Skin of body (tissue), 2 donors: Measurements from ENCODE around the gene NOS1. TPM values are rescaled to one million over a fixed set of nuclear protein-coding genes. Genes with fewer than 3 reads are reported as not detected.

Source experiments
- DNase-seq: peaks from one replicate; lab custom pipeline; 2025; lab: John Stamatoyannopoulos, UW
- total RNA-seq: library from RNA; depleted of rRNA; stranded (reverse); fragments of >200 nt; gene quantifications from one replicate; pipeline ENCODE4 v1.2.3, GENCODE V29; 2014

Gene NOS1
- total RNA-seq, 1 donor from 2014 or later: 1.7 TPM

DNA sequence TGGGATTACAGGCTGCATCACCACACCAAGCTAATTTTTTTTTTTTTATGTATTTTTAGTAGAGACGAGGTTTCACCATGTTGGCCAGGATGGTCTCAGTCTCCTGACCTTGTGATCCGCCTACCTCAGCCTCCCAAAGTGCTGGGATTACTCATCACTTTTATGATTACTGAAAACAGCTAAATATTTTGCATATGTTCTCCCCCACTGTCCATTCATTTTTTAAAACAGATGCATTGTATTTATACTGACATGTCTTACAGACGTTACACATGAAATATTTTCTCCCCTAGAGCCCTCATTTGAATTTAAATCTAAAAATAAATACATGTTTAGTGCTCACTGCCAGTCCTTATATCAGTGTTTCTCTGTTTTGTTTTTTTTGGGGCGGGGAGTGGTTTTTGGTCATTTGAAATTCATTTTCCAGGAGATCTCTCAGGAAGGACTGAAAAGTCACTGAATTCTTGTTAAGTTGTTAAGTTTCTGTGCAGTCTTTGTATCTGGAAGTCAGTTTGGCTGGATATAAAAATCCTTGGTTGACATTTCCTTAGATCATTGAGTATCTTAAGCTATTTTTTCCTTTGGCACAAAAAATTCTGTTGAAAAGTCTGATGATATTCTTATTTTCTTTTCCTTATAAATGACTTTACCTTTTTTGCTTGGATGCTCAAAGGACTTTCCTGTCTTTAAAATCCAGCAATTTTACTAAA is 180.5 kb downstream of the NOS1 start:
- DNase-seq: no peak

DNA sequence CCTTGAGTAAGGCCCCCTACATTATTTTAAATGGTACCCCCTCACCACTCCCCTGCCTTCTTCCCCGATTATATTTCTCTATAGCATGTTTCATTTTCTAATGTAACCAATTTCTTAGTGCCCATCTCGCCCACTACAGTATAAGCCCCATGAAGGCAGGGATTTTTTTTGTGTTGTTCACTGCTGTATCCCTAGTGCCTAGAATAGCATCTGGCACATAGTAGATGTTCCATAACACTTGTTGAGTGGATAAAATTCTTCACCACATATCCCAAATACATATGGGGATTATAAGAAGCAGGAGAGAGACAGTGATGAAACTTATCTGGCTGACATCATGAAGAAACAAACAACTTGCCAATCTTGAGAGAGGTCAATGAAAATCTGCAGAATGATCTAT is 182.7 kb downstream of the NOS1 start:
- DNase-seq: no peak

DNA sequence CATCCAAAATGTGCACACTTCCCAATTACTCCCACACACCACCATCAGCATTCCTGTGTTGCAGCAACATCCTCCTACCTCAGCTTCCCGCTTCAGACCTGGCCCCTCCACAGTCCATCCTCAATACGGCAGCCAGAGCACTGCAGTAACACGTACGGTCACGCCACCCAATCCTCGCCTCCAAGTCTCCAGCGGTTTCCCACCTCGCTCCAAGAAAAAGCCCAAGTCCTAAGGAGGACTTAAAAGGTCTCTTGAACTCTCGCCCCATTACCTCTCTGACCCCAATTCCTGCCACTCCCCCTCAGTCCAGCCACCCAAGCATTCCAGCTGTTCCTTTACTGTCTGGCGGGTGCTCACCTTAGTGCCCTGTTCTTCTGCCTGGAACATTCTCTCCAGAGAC is 183.1 kb downstream of the NOS1 start:
- DNase-seq: no peak

DNA sequence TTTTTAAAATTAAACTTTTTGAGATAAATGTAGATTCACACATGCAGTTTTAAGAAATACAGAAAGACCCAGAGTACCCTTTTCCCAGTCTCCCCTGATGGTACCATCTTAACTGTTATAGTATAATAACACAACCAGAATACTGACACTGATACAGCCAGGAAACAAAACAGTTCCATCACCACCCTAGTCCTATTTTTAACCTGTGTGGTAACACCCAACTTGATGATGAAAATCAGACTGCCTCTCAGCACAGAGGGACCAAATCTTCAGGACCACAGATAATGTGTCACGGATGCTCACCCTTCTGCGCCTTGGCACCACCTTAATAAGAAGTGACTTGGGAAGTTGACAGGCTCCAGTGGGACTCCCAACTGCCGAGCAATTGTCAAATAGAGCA is 189.3 kb downstream of the NOS1 start:
- DNase-seq: no peak

DNA sequence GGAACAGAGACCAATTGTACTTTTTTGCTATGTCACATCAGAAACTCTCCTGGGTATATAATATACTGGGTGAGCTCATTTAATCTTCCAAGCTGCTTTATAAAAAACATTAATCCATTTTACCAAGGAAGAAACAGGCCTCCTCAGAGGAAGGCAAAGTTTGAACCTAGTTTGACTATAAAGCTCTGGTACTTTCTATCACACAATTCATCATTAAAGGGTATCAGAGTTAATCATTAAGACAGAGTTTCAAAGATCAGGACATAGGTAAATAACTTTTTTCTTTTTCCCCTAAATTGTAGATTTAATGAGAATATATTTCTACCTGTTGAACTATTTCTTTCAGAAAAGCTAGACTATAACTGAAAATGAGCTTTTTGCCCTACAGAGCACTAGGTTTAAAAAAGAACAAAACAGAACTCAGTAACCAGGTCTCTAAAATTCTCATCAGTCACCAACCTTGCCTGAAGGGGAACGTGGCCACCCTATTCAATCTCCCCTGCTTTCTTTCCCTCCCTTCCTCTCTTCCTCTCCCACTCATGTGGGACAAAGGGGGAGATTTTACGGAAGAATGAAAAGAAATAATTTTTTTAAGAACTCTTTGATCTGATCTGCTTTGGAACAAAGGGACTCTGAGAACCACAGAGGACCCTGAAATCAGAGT is 189.8 kb downstream of the NOS1 start:
- no peak for DNase-seq

DNA sequence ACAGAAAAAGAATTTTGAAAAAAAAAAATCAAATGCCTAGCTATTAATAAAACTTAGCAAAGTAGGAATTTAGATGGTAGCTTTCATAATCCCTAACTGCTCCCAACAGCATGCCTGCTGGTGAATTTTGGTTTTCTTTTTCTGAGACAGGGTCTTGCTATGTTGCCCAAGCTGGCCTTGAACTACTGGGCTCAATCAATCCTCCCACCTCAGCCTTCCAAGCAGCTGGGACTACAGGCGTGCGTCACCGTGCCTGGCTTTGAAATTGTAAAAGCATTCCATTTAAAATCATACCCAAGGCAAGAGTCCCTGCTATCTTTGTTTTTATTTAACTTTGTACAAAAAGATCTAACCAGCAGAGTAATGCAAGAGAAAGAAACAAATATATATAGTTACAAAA is 191.9 kb downstream of the NOS1 start:
- no peak for DNase-seq

DNA sequence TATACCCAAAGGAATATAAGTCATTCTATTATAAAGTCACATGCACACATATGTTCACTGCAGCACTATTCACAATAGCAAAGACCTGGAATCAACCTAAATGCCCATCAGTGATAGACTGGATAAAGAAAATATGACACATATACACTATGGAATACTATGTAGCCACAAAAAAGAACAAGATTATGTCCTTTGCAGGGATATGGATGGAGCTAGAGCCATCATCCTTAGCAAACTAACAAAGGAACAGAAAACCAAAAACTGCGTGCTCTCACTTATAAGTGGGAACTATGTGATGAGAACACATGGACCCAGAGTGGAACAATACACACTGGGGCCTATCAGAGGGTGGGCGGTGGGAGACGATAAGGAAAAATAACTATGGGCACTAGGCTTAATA is 192.4 kb downstream of the NOS1 start:
- DNase-seq: no peak

DNA sequence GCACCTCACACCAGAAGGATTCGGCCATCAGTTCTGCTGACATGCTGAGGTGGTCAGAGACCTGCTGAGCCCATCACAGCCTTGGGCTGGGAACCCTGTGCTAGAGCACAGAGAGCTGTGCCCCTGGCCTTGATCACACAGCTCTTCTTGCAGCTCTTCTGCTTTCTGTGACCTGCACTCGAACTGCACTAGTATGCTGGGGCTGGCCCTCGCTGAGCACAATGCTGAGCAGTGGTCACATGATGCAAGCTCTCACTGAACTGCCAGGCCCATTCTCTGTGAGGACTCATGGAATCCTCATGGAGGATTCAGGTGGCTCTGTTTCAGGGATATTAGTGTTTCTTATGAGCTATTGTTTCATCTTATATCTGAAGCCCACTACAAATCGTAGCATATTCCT is 193.7 kb downstream of the NOS1 start:
- no peak for DNase-seq

DNA sequence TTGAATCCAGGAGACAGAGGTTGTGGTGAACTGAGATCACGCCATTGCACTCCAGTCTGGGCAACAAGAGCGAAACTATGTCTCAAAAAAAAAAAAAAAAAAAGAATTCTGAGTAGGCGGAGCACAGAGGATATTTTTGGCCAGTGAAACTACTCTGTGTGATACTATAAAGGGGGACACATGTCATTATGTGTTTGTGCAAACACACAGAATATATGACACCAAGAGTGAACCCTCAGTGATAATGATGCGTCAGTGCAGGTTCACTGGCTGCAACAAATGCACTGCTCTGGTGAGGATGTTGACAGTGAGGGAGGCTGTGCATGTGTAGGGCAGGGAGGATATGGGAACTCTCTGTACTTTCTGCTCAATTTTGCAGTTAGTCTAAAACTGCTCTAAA is 195.3 kb downstream of the NOS1 start:
- no peak for DNase-seq

DNA sequence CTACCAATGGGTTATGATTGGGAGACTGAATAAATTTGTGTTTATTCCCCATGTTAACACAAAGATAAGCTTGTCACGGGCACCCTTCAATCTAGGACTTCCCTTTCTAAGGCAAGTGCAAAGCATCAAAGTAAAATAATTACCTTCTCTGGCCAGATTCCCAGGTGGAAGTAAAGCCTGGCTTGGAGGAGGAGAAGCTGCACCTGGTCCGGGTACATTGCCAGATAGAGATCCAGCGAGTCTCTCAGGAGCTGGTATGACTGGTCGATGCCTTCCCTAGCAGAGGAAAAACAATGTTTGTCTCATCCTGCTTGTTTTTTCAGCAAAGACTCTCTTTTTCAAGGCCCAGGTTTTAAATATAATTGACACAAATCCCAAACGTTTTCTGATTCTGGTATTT is 196.1 kb downstream of the NOS1 start:
- no peak for DNase-seq

DNA sequence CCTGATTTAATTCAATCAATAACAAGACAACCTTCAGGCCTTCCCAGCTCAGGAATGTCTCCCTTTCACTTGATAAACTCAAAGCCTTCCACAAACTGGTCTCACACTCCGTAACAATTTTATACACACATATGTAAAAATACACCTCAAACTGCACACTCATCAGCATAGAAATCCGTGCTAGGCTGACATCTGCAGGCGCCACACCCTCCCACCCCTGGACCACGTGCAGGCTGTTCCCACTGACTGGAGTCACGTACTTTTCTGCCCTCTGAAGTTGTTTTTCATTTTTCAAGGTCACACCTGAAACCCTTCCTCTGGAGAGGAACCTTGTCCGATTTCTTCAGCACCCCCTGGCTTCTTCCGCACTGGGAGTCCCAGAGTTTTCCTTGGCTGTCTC is 198.8 kb downstream of the NOS1 start:
- no peak for DNase-seq

DNA sequence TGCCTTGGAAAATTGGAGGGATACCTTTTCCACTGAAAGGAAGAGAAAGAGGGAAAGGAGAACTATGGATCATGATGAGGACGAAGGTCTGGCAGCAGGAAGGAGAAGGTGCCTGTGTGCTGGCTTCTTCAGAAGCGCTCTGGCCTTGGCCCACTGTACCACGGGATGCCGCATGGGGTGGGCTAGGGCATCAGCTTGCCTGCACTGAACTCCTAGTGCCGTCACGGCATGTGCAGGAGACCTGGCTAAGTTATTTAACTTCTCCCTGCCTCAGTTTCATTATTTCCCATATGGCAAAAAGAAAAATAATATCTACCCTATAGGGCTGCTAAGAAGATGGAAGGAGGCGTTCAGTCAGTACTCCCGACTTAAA is 199.3 kb downstream of the NOS1 start:
- DNase-seq: no peak

DNA sequence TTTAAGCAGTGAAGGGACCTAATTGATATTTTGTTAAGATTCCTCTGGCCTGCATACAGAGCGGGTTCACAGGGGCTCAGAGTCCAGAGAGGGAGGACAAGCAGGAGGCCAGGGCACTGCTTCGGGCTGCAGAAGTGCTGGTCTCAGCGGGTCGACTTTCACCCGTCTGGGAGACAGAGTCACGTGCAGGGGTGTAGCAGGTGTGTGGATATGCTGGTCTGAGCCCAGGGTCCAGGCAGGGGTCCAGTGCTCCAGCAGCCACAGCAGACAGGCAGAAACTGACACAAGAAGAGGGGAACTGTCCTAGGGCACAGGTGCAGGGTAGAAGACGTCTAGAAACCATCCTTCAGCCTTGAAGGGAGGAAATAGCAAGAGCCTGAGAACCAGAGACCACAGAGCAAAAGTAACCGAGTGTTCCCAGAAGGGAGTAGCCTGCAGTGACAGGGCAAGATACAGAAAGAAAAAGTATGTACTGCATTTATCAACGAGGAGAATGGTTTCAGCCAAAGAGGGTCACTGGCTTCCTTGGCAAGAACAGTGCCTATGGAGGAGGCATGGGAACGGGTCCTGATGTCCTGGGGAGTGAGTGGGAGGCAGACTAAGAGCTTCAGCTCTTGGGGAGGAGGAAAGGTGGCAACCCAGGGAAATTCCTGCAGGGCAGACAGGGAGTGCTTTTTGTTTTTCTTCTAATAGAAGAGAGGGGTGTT is 199.8 kb downstream of the NOS1 start:
- DNase-seq: no peak

DNA sequence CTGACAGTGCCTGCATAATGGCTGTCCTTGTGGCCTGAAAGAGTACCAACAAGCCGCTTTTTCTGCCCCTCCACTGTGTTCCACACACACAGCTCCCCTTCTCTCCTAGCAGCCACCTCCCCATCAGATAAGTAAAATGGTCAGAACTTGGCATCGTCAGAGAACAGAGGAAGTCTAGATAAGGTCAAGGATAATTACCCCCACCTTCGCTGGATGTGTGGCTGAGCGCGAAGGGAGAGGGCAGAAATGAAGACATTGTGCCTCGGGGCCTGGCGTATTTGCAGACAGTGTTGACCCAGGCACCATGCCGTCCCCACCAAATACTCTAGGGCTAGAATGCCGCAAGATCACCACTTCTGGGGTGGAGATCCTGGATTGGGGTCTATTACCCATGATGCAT is 201.8 kb downstream of the NOS1 start:
- no peak for DNase-seq

DNA sequence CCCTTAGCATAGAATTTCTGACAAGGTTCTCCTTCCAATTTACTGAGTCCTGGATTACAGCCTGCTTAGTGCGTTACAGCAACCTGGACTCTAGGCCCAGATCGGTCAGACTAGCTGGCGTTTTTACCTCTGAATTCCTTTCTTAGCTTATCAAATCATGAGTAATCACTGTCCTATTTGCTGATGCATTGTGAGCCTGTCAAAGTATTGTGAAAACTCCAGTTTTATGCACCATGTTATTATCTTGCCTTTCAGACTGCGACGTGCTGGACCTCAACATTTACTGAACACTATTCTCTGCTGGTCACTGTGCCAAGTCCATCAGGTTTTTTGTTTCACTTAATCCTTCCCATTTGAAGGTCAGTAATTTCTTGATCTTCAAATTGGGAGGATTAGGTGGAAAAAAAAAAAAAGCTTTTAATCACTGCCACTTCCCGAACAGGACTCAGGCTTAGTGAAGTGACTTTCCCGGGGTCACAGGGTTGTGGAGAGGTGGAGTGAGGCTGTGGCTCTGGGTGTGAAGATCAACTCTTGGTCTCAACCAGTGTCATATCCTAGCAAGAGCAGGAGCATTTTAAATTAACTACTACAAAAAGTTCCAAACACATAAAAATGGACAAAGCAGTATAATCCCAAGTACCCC is 202.4 kb downstream of the NOS1 start:
- DNase-seq: no peak

Other genes with a start within 250 kb of the NOS1 start
- gene FBXO21, start 171.2 kb downstream of the NOS1 start, total RNA-seq: 58.3 TPM